ENCODE measurements around the gene FGG.

GRCh38 chr4:154615211-154615610 lies 2.8 kb upstream of the FGG start:
- TF ChIP-seq, protein P1, sequence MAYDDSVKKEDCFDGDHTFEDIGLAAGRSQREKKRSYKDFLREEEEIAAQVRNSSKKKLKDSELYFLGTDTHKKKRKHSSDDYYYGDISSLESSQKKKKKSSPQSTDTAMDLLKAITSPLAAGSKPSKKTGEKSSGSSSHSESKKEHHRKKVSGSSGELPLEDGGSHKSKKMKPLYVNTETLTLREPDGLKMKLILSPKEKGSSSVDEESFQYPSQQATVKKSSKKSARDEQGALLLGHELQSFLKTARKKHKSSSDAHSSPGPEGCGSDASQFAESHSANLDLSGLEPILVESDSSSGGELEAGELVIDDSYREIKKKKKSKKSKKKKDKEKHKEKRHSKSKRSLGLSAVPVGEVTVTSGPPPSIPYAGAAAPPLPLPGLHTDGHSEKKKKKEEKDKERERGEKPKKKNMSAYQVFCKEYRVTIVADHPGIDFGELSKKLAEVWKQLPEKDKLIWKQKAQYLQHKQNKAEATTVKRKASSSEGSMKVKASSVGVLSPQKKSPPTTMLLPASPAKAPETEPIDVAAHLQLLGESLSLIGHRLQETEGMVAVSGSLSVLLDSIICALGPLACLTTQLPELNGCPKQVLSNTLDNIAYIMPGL (CRISPR knock-in tag; IDR thresholded peaks at IDR 0.05; ENCODE audit: borderline replicate concordance in 1 of 2, low read depth in 1 of 2) = no peak
- TF ChIP-seq NFE2L1 (CRISPR knock-in tag; IDR thresholded peaks at IDR 0.05; ENCODE audit: borderline replicate concordance) = no peak
- TF ChIP-seq CTCF (CRISPR knock-in tag; IDR thresholded peaks at IDR 0.05) = no peak
- TF ChIP-seq SALL2 (CRISPR knock-in tag; IDR thresholded peaks at IDR 0.05) = no peak
- TF ChIP-seq UBTF (CRISPR knock-in tag; IDR thresholded peaks at IDR 0.05) = no peak
- TF ChIP-seq NFAT5 (CRISPR knock-in tag; IDR thresholded peaks at IDR 0.05) = no peak
- TF ChIP-seq MTF1 (CRISPR knock-in tag; IDR thresholded peaks at IDR 0.05) = no peak
- TF ChIP-seq SUZ12 (IDR thresholded peaks at IDR 0.05; ENCODE audit: low read depth, low read length) = no peak
- TF ChIP-seq ZNF530 (CRISPR knock-in tag; IDR thresholded peaks at IDR 0.05; ENCODE audit: low read depth) = no peak

All from HepG2 (cell line).